Colonic mucosa (tissue), 4 donors: ENCODE results near the gene MNAT1. TPM values are rescaled to one million over a fixed set of nuclear protein-coding genes. Genes with fewer than 3 reads are reported as not detected.

Experiments
- DNase-seq: peaks from one replicate; pipeline ENCODE4 v3.0.0-alpha.2; 2020
- H3K27ac ChIP-seq: fragments of 200-600 bp; one replicate; pipeline ENCODE4 v1.8.0; 2021
- H3K27me3 ChIP-seq: fragments of 200-600 bp; one replicate; pipeline ENCODE4 v1.8.0; 2021
- H3K36me3 ChIP-seq: fragments of 200-600 bp; one replicate; pipeline ENCODE4 v1.8.0; 2021
- H3K4me1 ChIP-seq: fragments of 200-600 bp; one replicate; pipeline ENCODE4 v1.8.0; 2021; ENCODE audit warnings: mild to moderate bottlenecking
- H3K4me3 ChIP-seq: fragments of 200-600 bp; one replicate; pipeline ENCODE4 v1.8.0; 2021
- H3K9ac ChIP-seq, 2 donors: one replicate each; pipeline ENCODE4 v1.7.0; 2013; ENCODE audit warnings: control low read depth in 2 of 2, low read depth in 2 of 2, low read length in 2 of 2
- H3K9me3 ChIP-seq: fragments of 200-600 bp; one replicate; pipeline ENCODE4 v1.8.0; 2021
- CTCF ChIP-seq: fragments of 200-600 bp; IDR thresholded peaks from one replicate; pipeline ENCODE4 v1.8.0; 2022; ENCODE audit warnings: antibody characterized with exemption, mild to moderate bottlenecking
- intact Hi-C: fragments of 100-400 bp; cut with DNase I; formaldehyde crosslinking; loops from one replicate; pipeline ENCODE4 v1.14.1; 2022
- total RNA-seq, 2 donors: library from RNA; stranded (reverse); fragmentation: NEBNext Ultra II Directional in 1 of 2; extraction: Animal tissue kit (Norgen Biotek cat#: 25700) in 1 of 2; gene quantifications; one replicate each; pipeline ENCODE4 v1.2.1, GENCODE V29; 2021
- donor health status: healthy.
- donor health status: DM: no; HTN: no; CAD: no.
- donor health status: DM: no; HTN: no; CAD: no.

The MNAT1 gene
- total RNA-seq, 2 donors from 2014 or later = 14.5 to 15.4 TPM

- Histone ChIP-seq H3K9ac (no peak overlapping the region), H3K27me3 (no peaks in the 10 kb centered on the region), H3K9me3 (no peaks in the 10 kb centered on the region), H3K4me1 (no peaks in the 10 kb centered on the region), H3K36me3 (no peaks in the 10 kb centered on the region), H3K27ac (no peak overlapping the region), H3K4me3 (no peak overlapping the region)
- intact Hi-C loops = no loop called here
- TF ChIP-seq CTCF = no peak
- DNase-seq = no peak
Observed at GRCh38 chr14:60964904-60965303, 230.3 kb downstream of the MNAT1 start.

- no peak overlapping the region for H3K9ac ChIP-seq
- no peaks in the 10 kb centered on the region for H3K36me3 ChIP-seq
- intact Hi-C loops = no loop called here
- H3K27me3 ChIP-seq = no peaks in the 10 kb centered on the region
- no peak for TF ChIP-seq CTCF
- no peaks in the 10 kb centered on the region for H3K4me1 ChIP-seq
- no peak overlapping the region for H3K27ac ChIP-seq
- DNase-seq = no peak
- H3K4me3 ChIP-seq = no peak overlapping the region
- no peaks in the 10 kb centered on the region for H3K9me3 ChIP-seq
Observed at GRCh38 chr14:60965402-60965801, 230.8 kb downstream of the MNAT1 start.

- Histone ChIP-seq H3K27ac (no peak overlapping the region), H3K9ac (no peak overlapping the region), H3K4me3 (no peak overlapping the region), H3K36me3 (no peaks in the 10 kb centered on the region), H3K9me3 (no peaks in the 10 kb centered on the region), H3K4me1 (no peaks in the 10 kb centered on the region), H3K27me3 (no peaks in the 10 kb centered on the region)
- DNase-seq = no peak
- no peak for TF ChIP-seq CTCF
- intact Hi-C loops = no loop called here
Observed at GRCh38 chr14:60968099-60968498, 233.5 kb downstream of the MNAT1 start.

- no peak for DNase-seq
- intact Hi-C loops = no loop called here
- no peak for TF ChIP-seq CTCF
- no peak overlapping the region for H3K27ac ChIP-seq
- no peaks in the 10 kb centered on the region for H3K9me3 ChIP-seq
- H3K27me3 ChIP-seq = no peaks in the 10 kb centered on the region
- H3K36me3 ChIP-seq = no peaks in the 10 kb centered on the region
- no peak overlapping the region for H3K9ac ChIP-seq
- no peak overlapping the region for H3K4me3 ChIP-seq
- H3K4me1 ChIP-seq = no peaks in the 10 kb centered on the region
Observed at GRCh38 chr14:60968671-60969070, 234.1 kb downstream of the MNAT1 start.

- H3K9me3 ChIP-seq = no peaks in the 10 kb centered on the region
- no peaks in the 10 kb centered on the region for H3K27me3 ChIP-seq
- TF ChIP-seq CTCF = no peak
- no peak overlapping the region for H3K9ac ChIP-seq
- H3K4me3 ChIP-seq = no peak overlapping the region
- no peak for DNase-seq
- H3K27ac ChIP-seq = no peak overlapping the region
- no peaks in the 10 kb centered on the region for H3K36me3 ChIP-seq
- no peaks in the 10 kb centered on the region for H3K4me1 ChIP-seq
- intact Hi-C loops = no loop called here
Observed at GRCh38 chr14:60970146-60970545, 235.6 kb downstream of the MNAT1 start.

- intact Hi-C loops = no loop called here
- no peak overlapping the region for H3K9ac ChIP-seq
- H3K9me3 ChIP-seq = no peaks in the 10 kb centered on the region
- no peaks in the 10 kb centered on the region for H3K4me1 ChIP-seq
- no peak for DNase-seq
- no peak for TF ChIP-seq CTCF
- H3K27ac ChIP-seq = no peak overlapping the region
- no peak overlapping the region for H3K4me3 ChIP-seq
- no peaks in the 10 kb centered on the region for H3K27me3 ChIP-seq
- H3K36me3 ChIP-seq = no peaks in the 10 kb centered on the region
Observed at GRCh38 chr14:60971271-60971670, 236.7 kb downstream of the MNAT1 start.
